GM23338 (cell line): Measurements from ENCODE around the gene MEF2D. TPM values are rescaled to one million over a fixed set of nuclear protein-coding genes. Genes with fewer than 3 reads are reported as not detected.

Experiments
- ATAC-seq: fragments of 200-7000 bp; cut with Tn5 transposase; 3 replicates; pipeline ENCODE4 v1.9.1; 2020
- DNase-seq: peaks from one replicate; pipeline ENCODE4 v3.0.0-alpha.2; 2015; ENCODE audit warnings: low spot score
- H2AFZ ChIP-seq: fragments of 200-600 bp; sonication (generic); 2 replicates; pipeline ENCODE4 v1.8.0; 2016; ENCODE audit warnings: antibody characterized with exemption, mild to moderate bottlenecking, moderate library complexity
- H3F3A ChIP-seq: fragments of 200-600 bp; sonication (generic); replicated peaks from 2 replicates; pipeline ENCODE4 v1.8.0; 2017; ENCODE audit warnings: antibody characterized with exemption, mixed run types, low read depth
- H3K27ac ChIP-seq: fragments of 200-600 bp; sonication (generic); 2 replicates; pipeline ENCODE4 v1.6.1; 2016; ENCODE audit warnings: low read depth
- H3K27me3 ChIP-seq: fragments of 200-600 bp; sonication (generic); 2 replicates; pipeline ENCODE4 v1.8.0; 2016; ENCODE audit warnings: mild to moderate bottlenecking, mixed run types, moderate library complexity; ENCODE audit not compliant: insufficient read depth
- H3K36me3 ChIP-seq: fragments of 200-600 bp; sonication (generic); 2 replicates; pipeline ENCODE4 v1.8.0; 2016; ENCODE audit warnings: mild to moderate bottlenecking; ENCODE audit not compliant: insufficient read depth
- H3K4me1 ChIP-seq: fragments of 200-600 bp; sonication (generic); 2 replicates; pipeline ENCODE4 v1.8.0; 2016; ENCODE audit warnings: mild to moderate bottlenecking, moderate library complexity; ENCODE audit not compliant: insufficient read depth
- H3K4me2 ChIP-seq: fragments of 200-600 bp; sonication (generic); 2 replicates; pipeline ENCODE4 v1.7.1; 2017; ENCODE audit warnings: mixed run types
- H3K4me3 ChIP-seq: fragments of 200-600 bp; sonication (generic); 2 replicates; pipeline ENCODE4 v1.6.1; 2016; ENCODE audit warnings: mixed run types
- H3K79me2 ChIP-seq: fragments of 200-600 bp; sonication (generic); replicated peaks from 2 replicates; pipeline ENCODE4 v1.8.0; 2017; ENCODE audit warnings: mild to moderate bottlenecking; ENCODE audit not compliant: insufficient read depth
- H3K9me2 ChIP-seq: fragments of 200-600 bp; sonication (generic); 2 replicates; pipeline ENCODE4 v1.8.0; 2017; ENCODE audit not compliant: insufficient read depth
- H4K20me1 ChIP-seq: fragments of 200-600 bp; sonication (generic); replicated peaks from 2 replicates; pipeline ENCODE4 v1.8.0; 2017; ENCODE audit warnings: mild to moderate bottlenecking; ENCODE audit not compliant: insufficient read depth
- H3K27ac Mint-ChIP-seq: 2 replicates; pipeline ENCODE4 v1.8.0; 2020; ENCODE audit warnings: inconsistent platforms, mild to moderate bottlenecking, moderate library complexity, mixed read lengths
- H3K27me3 Mint-ChIP-seq: 3 replicates; pipeline ENCODE4 v1.8.0; 2022; ENCODE audit warnings: low read depth, mild to moderate bottlenecking, moderate library complexity, mixed read lengths, inconsistent platforms; ENCODE audit not compliant: insufficient read depth, poor library complexity
- H3K36me3 Mint-ChIP-seq: 3 replicates; pipeline ENCODE4 v1.8.0; 2021; ENCODE audit warnings: low read depth, mild to moderate bottlenecking, inconsistent platforms, moderate library complexity, mixed read lengths
- H3K4me1 Mint-ChIP-seq: 3 replicates; pipeline ENCODE4 v1.8.0; 2020; ENCODE audit warnings: mild to moderate bottlenecking, inconsistent platforms, mixed read lengths
- H3K4me3 Mint-ChIP-seq: 3 replicates; pipeline ENCODE4 v1.8.0; 2021; ENCODE audit warnings: moderate library complexity, mild to moderate bottlenecking, inconsistent platforms, mixed read lengths
- H3K9me3 Mint-ChIP-seq: 3 replicates; pipeline ENCODE4 v1.8.0; 2020; ENCODE audit warnings: moderate library complexity, mild to moderate bottlenecking, inconsistent platforms, mixed read lengths
- CREB1 ChIP-seq: fragments of 250-450 bp; sonication (Bioruptor Pico); IDR thresholded peaks from 2 replicates; pipeline ENCODE4 v1.5.0; 2020; ENCODE audit warnings: low read depth, mild to moderate bottlenecking, moderate library complexity
- ETS1 ChIP-seq: IDR thresholded peaks from 2 replicates; pipeline ENCODE4 v1.6.1; 2016; ENCODE audit warnings: antibody characterized with exemption
- EZH2phosphoT487 ChIP-seq: fragments of 200-600 bp; sonication (generic); IDR thresholded peaks from one replicate; pipeline ENCODE4 v1.8.1; 2018; ENCODE audit warnings: antibody characterized with exemption; ENCODE audit not compliant: unreplicated experiment
- NANOG ChIP-seq: IDR thresholded peaks from 2 replicates; pipeline ENCODE4 v1.6.1; 2016; ENCODE audit warnings: antibody characterized with exemption, borderline replicate concordance
- STAT1 ChIP-seq: IDR thresholded peaks from one replicate; pipeline ENCODE4 v1.6.1; 2016; ENCODE audit warnings: antibody characterized with exemption; ENCODE audit not compliant: unreplicated experiment
- ZNF114 ChIP-seq: fragments of 250-450 bp; sonication (Bioruptor Pico); IDR thresholded peaks from 2 replicates; pipeline ENCODE4 v1.5.0; 2020; ENCODE audit warnings: mild to moderate bottlenecking, moderate library complexity
- ZNF331 ChIP-seq: fragments of 250-450 bp; sonication (Bioruptor Pico); IDR thresholded peaks from 2 replicates; pipeline ENCODE4 v1.5.0; 2020; ENCODE audit warnings: low read depth, mild to moderate bottlenecking, moderate library complexity
- polyA plus RNA-seq: library from polyadenylated mRNA; unstranded; fragments of >200 nt; fragmentation: Nextera tagmentation; extraction: Ambion mirVana; gene quantifications from 2 replicates; pipeline ENCODE4 v1.2.1, GENCODE V29; 2016
- total RNA-seq: library from RNA; depleted of rRNA; stranded (reverse); fragments of >200 nt; shearing (Covaris generic); gene quantifications from 2 replicates; pipeline ENCODE4 v1.2.3, GENCODE V29; 2014
- TF ChIP-seq, protein P1 (sequence below), 2 experiments: fragments of 200-600 bp in 1 of 2; sonication (generic) in 1 of 2; conservative IDR thresholded peaks; 2 replicates each; pipeline versions ENCODE4 v1.5.1 to v1.6.1; 2016 to 2017; ENCODE audit warnings: antibody characterized with exemption in 2 of 2, low read depth in 2 of 2, mild to moderate bottlenecking in 2 of 2, moderate library complexity in 1 of 2
- TF ChIP-seq, protein P2 (sequence below): IDR thresholded peaks from one replicate; pipeline ENCODE4 v1.6.1; 2018; ENCODE audit warnings: antibody characterized with exemption; ENCODE audit not compliant: unreplicated experiment

MEF2D gene
- total and polyA plus RNA-seq, 2 experiments from 2014 or later, result 10.6 to 15.5 TPM

DNA sequence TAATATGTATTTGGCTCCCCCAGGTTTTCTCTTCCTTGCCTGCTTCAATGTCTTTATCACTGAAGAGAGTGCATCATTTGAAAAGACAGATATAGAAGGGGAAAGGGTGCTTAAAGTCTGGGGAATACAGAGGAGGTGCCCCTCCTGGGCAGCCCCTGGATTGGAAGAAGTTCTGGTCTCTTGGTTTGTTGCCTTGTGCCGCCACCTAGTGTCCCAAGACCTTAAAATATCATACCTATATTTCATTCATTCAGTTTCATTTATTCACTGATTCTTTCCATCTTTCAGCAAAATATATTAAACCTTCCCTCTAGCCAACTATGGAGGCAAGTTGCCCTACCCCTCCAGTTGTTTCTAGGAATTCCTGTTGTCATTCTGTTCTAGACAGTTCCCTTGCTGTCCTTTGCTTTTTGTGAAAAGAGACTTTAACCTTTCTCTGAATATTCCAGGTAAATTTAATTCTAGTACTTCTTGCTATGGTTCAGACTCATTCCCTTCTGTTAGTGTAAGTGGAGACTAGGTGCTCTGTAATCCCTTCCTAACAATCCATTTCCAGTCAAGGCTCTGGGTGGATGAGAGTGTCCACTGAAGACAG is 56.1 kb downstream of the MEF2D start:
- no peaks in the 10 kb centered on the region for H3K36me3 Mint-ChIP-seq
- Histone ChIP-seq H3K4me3 (no peak overlapping the region), H3K9me2 (no peaks in the 10 kb centered on the region), H3K4me1 (peaks cover 16% of the 10 kb centered on the region), H3K36me3 (no peaks in the 10 kb centered on the region), H3F3A (peaks cover 17% of the 10 kb centered on the region; the same call in 1 of the 2 replicates), H3K27me3 (peaks cover 54% of the 10 kb centered on the region), H3K27ac (no peak overlapping the region), H3K4me2 (no peak overlapping the region), H4K20me1 (peaks cover 9% of the 10 kb centered on the region), H3K79me2 (no peaks in the 10 kb centered on the region), H2AFZ (no peak overlapping the region)
- no peak overlapping the region; the same call in 2 of the 3 replicates for H3K4me3 Mint-ChIP-seq
- TF ChIP-seq ZNF114 (CRISPR knock-in tag), result no peak
- TF ChIP-seq, protein P1, sequence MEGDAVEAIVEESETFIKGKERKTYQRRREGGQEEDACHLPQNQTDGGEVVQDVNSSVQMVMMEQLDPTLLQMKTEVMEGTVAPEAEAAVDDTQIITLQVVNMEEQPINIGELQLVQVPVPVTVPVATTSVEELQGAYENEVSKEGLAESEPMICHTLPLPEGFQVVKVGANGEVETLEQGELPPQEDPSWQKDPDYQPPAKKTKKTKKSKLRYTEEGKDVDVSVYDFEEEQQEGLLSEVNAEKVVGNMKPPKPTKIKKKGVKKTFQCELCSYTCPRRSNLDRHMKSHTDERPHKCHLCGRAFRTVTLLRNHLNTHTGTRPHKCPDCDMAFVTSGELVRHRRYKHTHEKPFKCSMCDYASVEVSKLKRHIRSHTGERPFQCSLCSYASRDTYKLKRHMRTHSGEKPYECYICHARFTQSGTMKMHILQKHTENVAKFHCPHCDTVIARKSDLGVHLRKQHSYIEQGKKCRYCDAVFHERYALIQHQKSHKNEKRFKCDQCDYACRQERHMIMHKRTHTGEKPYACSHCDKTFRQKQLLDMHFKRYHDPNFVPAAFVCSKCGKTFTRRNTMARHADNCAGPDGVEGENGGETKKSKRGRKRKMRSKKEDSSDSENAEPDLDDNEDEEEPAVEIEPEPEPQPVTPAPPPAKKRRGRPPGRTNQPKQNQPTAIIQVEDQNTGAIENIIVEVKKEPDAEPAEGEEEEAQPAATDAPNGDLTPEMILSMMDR (conservative IDR thresholded peaks at IDR 0.05; ENCODE audit: low read depth in 2 of 2), result peak; percentile 81 to 84
- H3K9me3 Mint-ChIP-seq, result no peaks in the 10 kb centered on the region
- H3K4me1 Mint-ChIP-seq, result peaks cover 22% of the 10 kb centered on the region
- H3K27ac Mint-ChIP-seq, result no peak overlapping the region
- peak; percentile 28 for ATAC-seq
- peaks cover 46% of the 10 kb centered on the region for H3K27me3 Mint-ChIP-seq
- DNase-seq, result peak; percentile 89

DNA sequence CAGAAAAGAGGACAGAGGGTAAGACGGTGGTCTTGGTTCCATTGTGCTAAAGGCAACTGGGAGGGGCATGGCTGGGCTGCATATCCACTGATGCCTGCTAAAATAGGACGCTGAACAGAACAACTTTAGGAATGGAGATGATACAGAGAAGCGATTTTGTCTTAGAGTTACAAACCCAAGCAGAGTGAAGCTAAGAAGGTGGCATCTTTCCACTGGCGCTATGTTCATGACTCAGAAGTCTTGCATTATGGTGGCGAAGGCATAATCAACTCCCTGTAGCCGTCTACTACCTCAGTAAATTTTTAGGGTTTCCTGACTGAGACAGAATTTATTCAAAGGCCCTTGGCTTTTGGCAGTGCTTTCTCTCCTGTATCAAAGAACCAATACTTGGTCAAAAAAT is 57.3 kb downstream of the MEF2D start:
- no peaks in the 10 kb centered on the region for H3K9me3 Mint-ChIP-seq
- H3K27ac ChIP-seq, result no peak overlapping the region
- no peak overlapping the region for H3K4me3 ChIP-seq
- ATAC-seq (no peak), DNase-seq (no peak)
- H3K4me1 Mint-ChIP-seq, result peaks cover 30% of the 10 kb centered on the region
- H3K9me2 ChIP-seq, result no peaks in the 10 kb centered on the region
- no peaks in the 10 kb centered on the region for H3K36me3 Mint-ChIP-seq
- peaks cover 66% of the 10 kb centered on the region for H3K27me3 ChIP-seq
- peaks cover 28% of the 10 kb centered on the region; the same call in 1 of the 2 replicates for H3F3A ChIP-seq
- peaks cover 28% of the 10 kb centered on the region for H3K4me1 ChIP-seq
- H3K27ac Mint-ChIP-seq, result no peak overlapping the region
- H3K36me3 ChIP-seq, result no peaks in the 10 kb centered on the region
- peaks cover 9% of the 10 kb centered on the region for H4K20me1 ChIP-seq
- H3K79me2 ChIP-seq, result no peaks in the 10 kb centered on the region
- no peak overlapping the region for H3K4me2 ChIP-seq
- peaks cover 58% of the 10 kb centered on the region for H3K27me3 Mint-ChIP-seq
- H2AFZ ChIP-seq, result no peak overlapping the region
- no peak overlapping the region for H3K4me3 Mint-ChIP-seq
- no peak for TF ChIP-seq EZH2phosphoT487
- TF ChIP-seq, protein P2, sequence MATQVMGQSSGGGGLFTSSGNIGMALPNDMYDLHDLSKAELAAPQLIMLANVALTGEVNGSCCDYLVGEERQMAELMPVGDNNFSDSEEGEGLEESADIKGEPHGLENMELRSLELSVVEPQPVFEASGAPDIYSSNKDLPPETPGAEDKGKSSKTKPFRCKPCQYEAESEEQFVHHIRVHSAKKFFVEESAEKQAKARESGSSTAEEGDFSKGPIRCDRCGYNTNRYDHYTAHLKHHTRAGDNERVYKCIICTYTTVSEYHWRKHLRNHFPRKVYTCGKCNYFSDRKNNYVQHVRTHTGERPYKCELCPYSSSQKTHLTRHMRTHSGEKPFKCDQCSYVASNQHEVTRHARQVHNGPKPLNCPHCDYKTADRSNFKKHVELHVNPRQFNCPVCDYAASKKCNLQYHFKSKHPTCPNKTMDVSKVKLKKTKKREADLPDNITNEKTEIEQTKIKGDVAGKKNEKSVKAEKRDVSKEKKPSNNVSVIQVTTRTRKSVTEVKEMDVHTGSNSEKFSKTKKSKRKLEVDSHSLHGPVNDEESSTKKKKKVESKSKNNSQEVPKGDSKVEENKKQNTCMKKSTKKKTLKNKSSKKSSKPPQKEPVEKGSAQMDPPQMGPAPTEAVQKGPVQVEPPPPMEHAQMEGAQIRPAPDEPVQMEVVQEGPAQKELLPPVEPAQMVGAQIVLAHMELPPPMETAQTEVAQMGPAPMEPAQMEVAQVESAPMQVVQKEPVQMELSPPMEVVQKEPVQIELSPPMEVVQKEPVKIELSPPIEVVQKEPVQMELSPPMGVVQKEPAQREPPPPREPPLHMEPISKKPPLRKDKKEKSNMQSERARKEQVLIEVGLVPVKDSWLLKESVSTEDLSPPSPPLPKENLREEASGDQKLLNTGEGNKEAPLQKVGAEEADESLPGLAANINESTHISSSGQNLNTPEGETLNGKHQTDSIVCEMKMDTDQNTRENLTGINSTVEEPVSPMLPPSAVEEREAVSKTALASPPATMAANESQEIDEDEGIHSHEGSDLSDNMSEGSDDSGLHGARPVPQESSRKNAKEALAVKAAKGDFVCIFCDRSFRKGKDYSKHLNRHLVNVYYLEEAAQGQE, result no peak
- no peak for TF ChIP-seq NANOG
- TF ChIP-seq ETS1, result no peak
- TF ChIP-seq STAT1, result no peak
- no peak for TF ChIP-seq CREB1
- no peak for TF ChIP-seq ZNF331 (CRISPR knock-in tag)
- no peak for TF ChIP-seq ZNF114 (CRISPR knock-in tag)
